GM12878 (cell line): ENCODE results near the gene SNRNP25. TPM values are rescaled to one million over a fixed set of nuclear protein-coding genes. Genes with fewer than 3 reads are reported as not detected.

Experiments used
- ATAC-seq: fragments of 200-7000 bp; cut with Tn5 transposase; 3 replicates; pipeline ENCODE4 v1.9.1; 2020; ENCODE audit warnings: mild to moderate bottlenecking, moderate library complexity
- BruUV-seq: library from RNA; stranded (reverse); fragments of 400-500 nt; replicated peaks from 2 replicates; lab custom pipeline; 2021; lab: Mats Ljungman, UMichigan
- CTCF ChIA-PET: fragments of 300-600 bp; sonication (Branson Sonifier 250); formaldehyde crosslinking; extraction: SDS; loops from one replicate; lab custom pipeline; 2021; ENCODE audit warnings: inconsistent platforms; lab: Yijun Ruan, JAX
- POLR2A ChIA-PET: fragments of 350-600 bp; formaldehyde crosslinking; extraction: SDS; loops from one replicate; lab custom pipeline; 2021; ENCODE audit warnings: inconsistent platforms; lab: Charles Lee
- RAD21 ChIA-PET: fragments of 300-600 bp; sonication (Branson Sonifier 250); formaldehyde crosslinking; loops from one replicate; lab custom pipeline; 2023; ENCODE audit warnings: antibody characterized with exemption; ENCODE audit not compliant: unreplicated experiment; lab: Charles Lee
- SMC1A ChIA-PET: fragments of 300-600 bp; sonication (Branson Sonifier 250); formaldehyde crosslinking; loops from one replicate; lab custom pipeline; 2023; ENCODE audit not compliant: unreplicated experiment, uncharacterized antibody; lab: Charles Lee
- DNase-seq: peaks from one replicate; pipeline ENCODE4 v3.0.0-alpha.2; 2011; ENCODE audit warnings: low read depth, low spot score
- FAIRE-seq: peaks from 3 replicates; lab custom pipeline; 2011; peaks lifted over from hg19 to GRCh38; lab: Jason Lieb, UNC
- H2AFZ ChIP-seq: 2 replicates; pipeline ENCODE4 v1.6.0; 2011; ENCODE audit warnings: low read depth, low read length, control low read depth; ENCODE audit not compliant: control insufficient read depth
- H3K27ac ChIP-seq: 2 replicates; pipeline ENCODE4 v1.5.1; 2011; ENCODE audit warnings: control low read depth; ENCODE audit not compliant: control insufficient read depth, insufficient read depth
- H3K27me3 ChIP-seq, 2 experiments: replicated peaks in 1 of 2; 2 replicates each; pipeline versions ENCODE4 v1.6.0 to v1.6.1; 2011; ENCODE audit warnings: low read length in 1 of 2; ENCODE audit not compliant: control insufficient read depth in 2 of 2, insufficient read depth in 2 of 2
- H3K36me3 ChIP-seq, 2 experiments: 2 replicates each; pipeline ENCODE4 v1.5.1; 2011; ENCODE audit warnings: low read length in 1 of 2; ENCODE audit not compliant: control insufficient read depth in 2 of 2, insufficient read depth in 2 of 2
- H3K4me1 ChIP-seq: 2 replicates; pipeline ENCODE4 v1.6.1; 2011; ENCODE audit warnings: mild to moderate bottlenecking, low read length, moderate library complexity, mixed read lengths; ENCODE audit not compliant: control insufficient read depth, insufficient read depth
- H3K4me2 ChIP-seq: 2 replicates; pipeline ENCODE4 v1.6.0; 2011; ENCODE audit warnings: control low read depth; ENCODE audit not compliant: control insufficient read depth, insufficient read depth
- H3K4me3 ChIP-seq: fragments of 200-600 bp; sonication (generic); 2 replicates; pipeline ENCODE4 v1.5.1; 2016
- H3K79me2 ChIP-seq: 2 replicates; pipeline ENCODE4 v1.6.0; 2011; ENCODE audit warnings: low read length; ENCODE audit not compliant: control insufficient read depth, insufficient read depth
- H3K9ac ChIP-seq: 2 replicates; pipeline ENCODE4 v1.8.0; 2011; ENCODE audit warnings: low read length, control low read depth, mixed read lengths; ENCODE audit not compliant: control insufficient read depth, insufficient read depth
- H3K9me3 ChIP-seq: replicated peaks from 3 replicates; pipeline ENCODE4 v1.5.1; 2011; ENCODE audit warnings: mild to moderate bottlenecking, low read length; ENCODE audit not compliant: control insufficient read depth, insufficient read depth
- H4K20me1 ChIP-seq: 2 replicates; pipeline ENCODE4 v1.6.0; 2011; ENCODE audit not compliant: control insufficient read depth, insufficient read depth
- LARP7 ChIP-seq: fragments of 450-650 bp; IDR thresholded peaks from 2 replicates; pipeline ENCODE4 v1.6.1; 2017; ENCODE audit warnings: mild to moderate bottlenecking
- MEF2B ChIP-seq: fragments of 450-650 bp; IDR thresholded peaks from 2 replicates; pipeline ENCODE4 v1.6.1; 2018; ENCODE audit warnings: mild to moderate bottlenecking, moderate library complexity; ENCODE audit not compliant: partially characterized antibody, poor library complexity, severe bottlenecking
- NBN ChIP-seq: fragments of 450-650 bp; IDR thresholded peaks from 2 replicates; pipeline ENCODE4 v1.6.1; 2016
- NFIC ChIP-seq: IDR thresholded peaks from 2 replicates; pipeline ENCODE4 v1.6.1; 2012; ENCODE audit warnings: low read depth, mild to moderate bottlenecking, inconsistent platforms, low read length, moderate library complexity
- ZZZ3 ChIP-seq: IDR thresholded peaks from 2 replicates; pipeline ENCODE4 v1.6.1; 2011; ENCODE audit warnings: low read depth; ENCODE audit not compliant: control insufficient read depth, insufficient read length
- WGBS: methylation state at CpG from one replicate; pipeline ENCODE4 v1.1.6; 2016; ENCODE audit warnings: low lambda C conversion rate; ENCODE audit not compliant: insufficient replicate concordance, insufficient coverage; ENCODE audit errors: missing lambda C conversion rate; 5-methylcytosine and 5-hydroxymethylcytosine counted together
- in situ Hi-C: fragments of 300-500 bp; cut with MboI; formaldehyde crosslinking; loops from 9 replicates; pipeline ENCODE4 v1.14.3; 2018; ENCODE audit warnings: mixed read lengths
- intact Hi-C: fragments of 100-400 bp; cut with micrococcal nuclease; formaldehyde crosslinking; loops from one replicate; pipeline ENCODE4 v1.14.2; 2022; ENCODE audit not compliant: unreplicated experiment
- polyA plus RNA-seq, 11 experiments: library from polyadenylated mRNA; depleted of rRNA in 4 of 11; unstranded in 6 of 11; stranded (reverse) in 5 of 11; fragments of >200 nt; fragmentation: Nextera tagmentation in 4 of 11; fragmentation: Illumina TruSeq in 1 of 11; extraction: Ambion mirVana in 4 of 11; extraction: Trizol in 1 of 11; gene quantifications; 1 replicate in 1 of 11; 2 replicates in 10 of 11; pipeline versions ENCODE4 v1.2.1 to v1.2.3, GENCODE V29; 2011 to 2016; ENCODE audit warnings: inconsistent platforms in 2 of 11, missing spikeins in 2 of 11, low read depth in 1 of 11
- total RNA-seq, 4 experiments: library from RNA; depleted of rRNA in 3 of 4; stranded (reverse); fragments of >200 nt in 3 of 4; fragmentation: Illumina TruSeq in 1 of 4; extraction: Trizol in 1 of 4; gene quantifications; 2 replicates each; pipeline versions ENCODE4 v1.2.1 to v1.2.3, GENCODE V29; 2013 to 2021
- TF ChIP-seq, protein P1 (sequence below): fragments of 450-650 bp; IDR thresholded peaks from 2 replicates; pipeline ENCODE4 v1.6.1; 2017; ENCODE audit warnings: mild to moderate bottlenecking, moderate library complexity

Gene SNRNP25
- total and polyA plus RNA-seq, 10 of the 15 experiments (the other 5 are each of a cell fraction or from before 2014, with no cell fraction given): 40.9 to 138 (median 67.2) TPM

DNA sequence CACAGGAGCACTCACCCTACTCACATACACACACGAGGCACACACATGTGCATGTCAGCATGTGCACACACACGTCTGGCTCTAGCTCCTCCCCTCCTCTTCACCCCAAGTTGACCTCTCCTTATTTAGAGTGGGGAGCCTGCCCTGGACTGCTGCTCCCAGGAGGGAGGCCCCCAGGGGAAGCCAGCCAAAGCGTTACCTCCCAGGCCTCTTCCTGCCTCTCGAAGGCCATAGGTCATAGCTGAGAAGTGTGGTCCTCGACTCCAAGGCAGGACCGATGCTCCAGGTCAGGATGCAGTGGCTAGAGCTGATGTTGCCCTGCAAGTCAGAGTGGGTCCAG lies 19.0 kb upstream of the SNRNP25 start:
- RAD21 ChIA-PET: interaction anchor here (1.0 to 1.5 kb wide), 2 partner anchors 19 to 63 kb away, joined by 3 to 4 read pairs; partner anchors contain the start of genes POLR3K and SNRNP25
- no peak overlapping the region for H3K4me3 ChIP-seq
- peak overlapping the region; percentile 54; the same call in 1 of the 2 replicates for H3K4me2 ChIP-seq
- ATAC-seq (no peak; the same call in 2 of the 3 replicates), DNase-seq (no peak), FAIRE-seq (peak; percentile 83)
- peaks cover 30% of the 10 kb centered on the region for H3K4me1 ChIP-seq
- H3K27ac ChIP-seq: peak overlapping the region; percentile 45
- H3K79me2 ChIP-seq: no peaks in the 10 kb centered on the region
- TF ChIP-seq NBN: 0 out of 2 replicates have a peak, but pooled peaks have one; percentile 4
- 0 out of 2 replicates have a peak, but pooled peaks have one; percentile 34 for TF ChIP-seq LARP7
- TF ChIP-seq NFIC: no peak
- TF ChIP-seq, protein P1, sequence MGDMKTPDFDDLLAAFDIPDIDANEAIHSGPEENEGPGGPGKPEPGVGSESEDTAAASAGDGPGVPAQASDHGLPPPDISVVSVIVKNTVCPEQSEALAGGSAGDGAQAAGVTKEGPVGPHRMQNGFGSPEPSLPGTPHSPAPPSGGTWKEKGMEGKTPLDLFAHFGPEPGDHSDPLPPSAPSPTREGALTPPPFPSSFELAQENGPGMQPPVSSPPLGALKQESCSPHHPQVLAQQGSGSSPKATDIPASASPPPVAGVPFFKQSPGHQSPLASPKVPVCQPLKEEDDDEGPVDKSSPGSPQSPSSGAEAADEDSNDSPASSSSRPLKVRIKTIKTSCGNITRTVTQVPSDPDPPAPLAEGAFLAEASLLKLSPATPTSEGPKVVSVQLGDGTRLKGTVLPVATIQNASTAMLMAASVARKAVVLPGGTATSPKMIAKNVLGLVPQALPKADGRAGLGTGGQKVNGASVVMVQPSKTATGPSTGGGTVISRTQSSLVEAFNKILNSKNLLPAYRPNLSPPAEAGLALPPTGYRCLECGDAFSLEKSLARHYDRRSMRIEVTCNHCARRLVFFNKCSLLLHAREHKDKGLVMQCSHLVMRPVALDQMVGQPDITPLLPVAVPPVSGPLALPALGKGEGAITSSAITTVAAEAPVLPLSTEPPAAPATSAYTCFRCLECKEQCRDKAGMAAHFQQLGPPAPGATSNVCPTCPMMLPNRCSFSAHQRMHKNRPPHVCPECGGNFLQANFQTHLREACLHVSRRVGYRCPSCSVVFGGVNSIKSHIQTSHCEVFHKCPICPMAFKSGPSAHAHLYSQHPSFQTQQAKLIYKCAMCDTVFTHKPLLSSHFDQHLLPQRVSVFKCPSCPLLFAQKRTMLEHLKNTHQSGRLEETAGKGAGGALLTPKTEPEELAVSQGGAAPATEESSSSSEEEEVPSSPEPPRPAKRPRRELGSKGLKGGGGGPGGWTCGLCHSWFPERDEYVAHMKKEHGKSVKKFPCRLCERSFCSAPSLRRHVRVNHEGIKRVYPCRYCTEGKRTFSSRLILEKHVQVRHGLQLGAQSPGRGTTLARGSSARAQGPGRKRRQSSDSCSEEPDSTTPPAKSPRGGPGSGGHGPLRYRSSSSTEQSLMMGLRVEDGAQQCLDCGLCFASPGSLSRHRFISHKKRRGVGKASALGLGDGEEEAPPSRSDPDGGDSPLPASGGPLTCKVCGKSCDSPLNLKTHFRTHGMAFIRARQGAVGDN: peak; percentile 36
- TF ChIP-seq ZZZ3: no peak
- peak; percentile 82 for TF ChIP-seq MEF2B
- POLR2A ChIA-PET: interaction anchor here (1.0 to 1.9 kb wide), 2 partner anchors 19 to 157 kb away, joined by 3 to 5 read pairs; partner anchors contain the start of genes POLR3K and SNRNP25
- H3K9ac ChIP-seq: no peak overlapping the region
- H2AFZ ChIP-seq: peak overlapping the region; percentile 21; the same call in 1 of the 2 replicates
- 8% methylated on average over 6 of the region's 6 CpGs for WGBS
- no peaks in the 10 kb centered on the region for H4K20me1 ChIP-seq
- SMC1A ChIA-PET: interaction anchor here (0.9 kb wide), 1 partner anchor 19 kb away, joined by 3 read pairs; the partner anchor contains the start of gene POLR3K
- H3K9me3 ChIP-seq: no peaks in the 10 kb centered on the region
- peaks cover 0 to 8% of the 10 kb centered on the region in 2 experiments; a peak in 2 of 4 replicates for H3K36me3 ChIP-seq
- no peaks in the 10 kb centered on the region for H3K27me3 ChIP-seq
- intact Hi-C loops (no loop called here), in situ Hi-C loops (no loop called here)
- CTCF ChIA-PET: no interaction called here
- BruUV-seq: no TSS peak
